ENCODE data around the gene CACNA1D.

DNA sequence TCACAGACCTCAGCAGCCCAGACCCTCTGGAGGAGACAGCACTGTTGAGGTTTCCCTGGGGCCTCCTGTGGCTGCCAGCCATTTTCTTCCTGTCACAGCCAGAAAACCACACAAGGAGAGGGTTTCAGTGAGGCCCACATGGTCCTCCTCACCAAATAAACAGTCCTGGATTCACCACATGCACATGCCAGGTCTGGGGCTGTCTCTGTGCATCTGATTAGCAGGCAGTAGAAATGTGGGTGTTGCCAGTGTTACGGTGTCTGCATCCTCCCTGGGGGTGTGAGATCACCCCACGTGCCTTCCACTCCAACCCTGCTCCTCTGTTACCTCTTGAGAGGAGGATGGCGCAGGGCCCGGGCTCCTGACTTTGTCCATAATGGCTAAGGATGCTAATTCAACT is 211.4 kb downstream of the CACNA1D start:
- TF ChIP-seq GATA2 (IDR thresholded peaks at IDR 0.05; ENCODE audit: low read depth, low read length) = no peak
- no peak for TF ChIP-seq GATA3 (IDR thresholded peaks at IDR 0.05; ENCODE audit: low read depth, low read length)

Data from SH-SY5Y (cell line).